Measurements from ENCODE around the gene LDLRAD3.

GRCh38 chr11:36271794-36272407 is 328.0 kb downstream of the LDLRAD3 start:
- TF ChIP-seq ZNF8 (CRISPR knock-in tag; IDR thresholded peaks at IDR 0.05) (no peak), TCF4 (CRISPR knock-in tag; IDR thresholded peaks at IDR 0.05; ENCODE audit: borderline replicate concordance) (no peak), PATZ1 (CRISPR knock-in tag; IDR thresholded peaks at IDR 0.05; ENCODE audit: borderline replicate concordance) (no peak), CREB5 (CRISPR knock-in tag; IDR thresholded peaks at IDR 0.05; ENCODE audit: low read depth) (no peak)

Data from SK-N-SH treated with all-trans-retinoic acid at 6 μM for 48 hours (cell line).